Activated CD8-positive, alpha-beta memory T cell treated with anti-CD3 and anti-CD28 coated beads for 24 hours (primary cell): ENCODE results near the gene ZFPM1.
"Not testable (repeated sequence)": the region's sequence is repeated elsewhere in the genome, so short reads cannot be mapped to it uniquely, and the experiment has no call there.

Experiments used
- DNase-seq: peaks from one replicate; pipeline ENCODE4 v3.0.0-alpha.2; 2020

The ZFPM1 gene

DNA sequence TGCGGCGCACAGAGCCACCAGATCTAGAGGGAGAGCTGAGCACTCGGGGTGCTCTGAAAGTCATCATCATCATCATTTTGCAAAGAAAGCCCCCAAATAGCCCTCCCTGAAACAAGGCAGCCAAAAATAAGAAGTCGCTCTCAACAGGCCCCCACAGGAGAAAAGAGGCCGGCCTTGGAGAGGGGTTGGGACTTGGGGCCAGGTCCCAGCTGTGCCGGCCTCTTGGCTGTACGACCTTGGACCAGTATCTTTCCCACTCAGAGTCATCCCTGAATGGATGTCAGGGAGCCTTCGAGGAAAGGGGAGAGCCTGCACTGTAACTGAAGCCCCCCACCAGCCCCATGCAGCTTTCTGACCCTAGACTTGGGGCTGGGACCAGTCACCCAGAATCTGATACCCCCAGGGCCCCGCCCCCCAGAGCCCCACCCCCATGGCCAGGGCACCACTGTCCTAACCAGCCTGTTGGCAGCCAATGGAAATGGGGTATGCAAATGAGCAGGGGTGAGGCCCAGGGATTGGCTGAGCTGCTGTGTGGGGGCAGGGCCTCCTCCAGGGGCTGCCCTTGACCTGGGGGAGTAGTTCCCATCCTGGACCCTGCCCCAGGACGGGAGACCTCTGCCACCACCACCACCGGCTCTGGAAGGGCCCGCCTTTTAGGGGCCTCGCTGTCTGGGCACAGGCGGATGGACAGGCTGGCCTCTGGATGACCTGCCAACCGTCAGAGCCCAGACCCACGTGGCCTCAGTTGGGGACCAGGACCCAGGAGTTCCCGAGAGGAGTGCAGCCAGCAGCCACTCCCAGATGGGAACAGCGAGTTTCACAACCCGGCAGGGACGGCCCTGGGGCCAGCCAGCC, 15.4 kb downstream of the ZFPM1 start:
- DNase-seq: no peak

DNA sequence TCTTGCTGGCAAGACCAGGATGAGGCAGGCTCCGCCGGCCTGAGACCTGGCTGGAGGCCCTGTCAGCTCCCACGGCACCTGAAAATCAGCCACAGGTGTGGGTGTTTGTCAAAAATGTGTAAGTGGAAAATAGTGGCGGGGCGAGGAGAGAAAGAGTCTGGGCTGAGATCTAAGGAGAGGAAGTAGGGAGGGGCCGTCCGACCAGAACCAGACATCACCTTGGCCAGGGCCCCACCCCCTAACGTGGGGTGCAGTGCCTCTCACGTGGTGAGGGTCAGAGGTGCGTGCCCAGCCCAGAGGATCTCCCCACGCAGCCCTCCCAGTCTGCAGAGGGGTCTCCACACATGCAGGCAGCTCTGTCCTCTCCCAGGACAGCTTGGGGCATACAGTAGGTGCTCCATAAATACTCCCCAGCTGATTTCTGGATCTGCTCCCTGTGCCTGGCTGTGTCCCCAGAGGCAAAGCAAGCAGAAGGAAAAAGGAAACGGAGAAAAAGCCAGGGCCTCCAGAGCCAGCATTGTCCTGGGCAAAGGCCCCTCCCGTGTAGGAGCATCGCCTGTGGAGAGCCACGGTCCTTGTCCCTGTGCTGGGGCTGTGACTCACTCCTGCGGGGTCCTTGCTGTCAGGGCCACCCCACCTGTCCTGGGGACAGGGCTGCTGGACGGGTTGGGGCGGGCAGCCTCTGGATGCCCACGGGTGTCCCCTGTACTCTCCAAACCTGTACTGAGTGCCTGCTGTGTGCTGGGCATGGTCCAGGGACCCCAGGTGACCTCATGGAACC, 16.7 kb downstream of the ZFPM1 start:
- DNase-seq: peak; percentile 75

DNA sequence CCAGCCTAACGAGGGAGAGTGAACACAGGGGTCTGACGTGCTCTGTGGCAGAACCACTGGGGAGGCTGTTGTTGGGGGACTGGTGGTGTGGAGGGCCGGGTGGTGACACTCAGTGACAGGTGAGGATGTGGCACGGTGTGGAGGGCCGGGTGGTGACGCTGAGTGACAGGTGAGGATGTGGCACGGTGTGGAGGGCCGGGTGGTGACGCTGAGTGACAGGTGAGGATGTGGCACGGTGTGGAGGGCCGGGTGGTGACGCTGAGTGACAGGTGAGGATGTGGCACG, 17.3 kb downstream of the ZFPM1 start:
- not testable (repeated sequence) for DNase-seq

DNA sequence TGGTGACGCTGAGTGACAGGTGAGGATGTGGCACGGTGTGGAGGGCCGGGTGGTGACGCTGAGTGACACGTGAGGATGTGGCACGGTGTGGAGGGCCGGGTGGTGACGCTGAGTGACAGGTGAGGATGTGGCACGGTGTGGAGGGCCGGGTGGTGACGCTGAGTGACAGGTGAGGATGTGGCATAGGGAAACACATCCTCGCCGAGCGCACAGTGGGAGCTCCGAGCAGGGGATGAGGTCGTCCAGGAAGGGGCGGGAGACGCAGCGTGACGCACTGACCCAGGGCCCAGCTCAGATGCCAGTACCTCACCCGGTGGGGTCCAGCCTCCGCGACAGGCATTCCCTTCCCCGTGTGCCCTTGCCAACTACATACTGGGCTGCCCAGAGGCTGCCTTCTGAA, 17.6 kb downstream of the ZFPM1 start:
- not testable (repeated sequence) for DNase-seq

DNA sequence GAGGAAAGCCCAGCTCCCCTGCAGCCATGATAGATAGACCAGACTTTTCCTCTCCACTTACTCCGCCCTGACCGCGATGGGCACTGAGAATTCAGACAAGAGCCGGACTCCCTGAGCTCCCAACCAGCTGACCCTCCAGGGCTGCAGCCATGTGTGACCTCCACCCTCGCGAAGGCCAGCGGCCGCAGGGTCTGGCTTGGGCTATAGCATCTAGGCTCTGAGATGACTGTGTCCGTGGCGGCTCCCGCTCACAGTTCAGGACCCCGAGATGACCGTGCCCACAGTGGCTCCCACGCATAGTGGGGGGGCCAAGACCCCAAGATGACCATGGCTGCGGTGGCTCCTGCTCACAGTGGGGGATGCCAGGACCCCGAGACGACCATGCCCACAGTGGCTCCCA, 18.0 kb downstream of the ZFPM1 start:
- no peak for DNase-seq

DNA sequence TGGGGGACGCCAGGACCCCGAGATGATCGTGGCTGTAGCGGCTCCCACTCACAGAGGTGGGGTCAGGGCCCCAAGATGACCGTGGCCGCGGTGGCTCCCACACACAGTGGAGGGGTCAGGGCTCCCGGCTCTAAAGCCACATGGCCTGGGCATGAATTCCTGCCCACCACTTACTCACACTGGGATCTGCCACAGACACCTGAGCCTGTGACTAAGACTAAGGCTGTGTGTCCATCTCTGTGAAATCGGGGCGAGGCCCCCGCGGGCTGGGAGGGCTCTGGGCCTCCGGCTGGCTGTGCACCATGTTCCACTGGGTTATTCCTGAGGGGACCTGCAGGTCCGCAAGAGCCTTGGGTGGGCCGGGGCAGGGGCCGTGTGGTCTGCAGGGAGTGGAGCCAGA, 18.5 kb downstream of the ZFPM1 start:
- DNase-seq: no peak

DNA sequence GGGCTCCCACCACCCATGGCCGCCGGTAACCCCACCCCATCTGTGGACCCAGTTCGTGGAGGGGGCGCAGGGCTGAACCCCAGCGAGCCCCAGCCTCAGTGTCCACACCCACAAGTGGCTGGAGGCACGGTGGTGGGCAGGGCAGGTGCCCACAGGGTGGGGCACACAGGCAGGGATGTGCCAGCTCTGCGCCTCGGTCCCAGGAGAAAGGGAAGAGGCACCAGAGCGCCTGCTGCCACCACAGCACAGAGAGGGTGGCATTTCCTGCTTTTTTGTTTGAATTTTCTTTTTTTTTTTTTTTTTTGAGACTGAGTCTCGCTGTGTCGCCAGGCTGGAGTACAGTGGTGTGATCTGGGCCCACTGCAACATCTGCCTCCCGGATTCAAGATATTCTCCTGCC, 19.0 kb downstream of the ZFPM1 start:
- DNase-seq: no peak

DNA sequence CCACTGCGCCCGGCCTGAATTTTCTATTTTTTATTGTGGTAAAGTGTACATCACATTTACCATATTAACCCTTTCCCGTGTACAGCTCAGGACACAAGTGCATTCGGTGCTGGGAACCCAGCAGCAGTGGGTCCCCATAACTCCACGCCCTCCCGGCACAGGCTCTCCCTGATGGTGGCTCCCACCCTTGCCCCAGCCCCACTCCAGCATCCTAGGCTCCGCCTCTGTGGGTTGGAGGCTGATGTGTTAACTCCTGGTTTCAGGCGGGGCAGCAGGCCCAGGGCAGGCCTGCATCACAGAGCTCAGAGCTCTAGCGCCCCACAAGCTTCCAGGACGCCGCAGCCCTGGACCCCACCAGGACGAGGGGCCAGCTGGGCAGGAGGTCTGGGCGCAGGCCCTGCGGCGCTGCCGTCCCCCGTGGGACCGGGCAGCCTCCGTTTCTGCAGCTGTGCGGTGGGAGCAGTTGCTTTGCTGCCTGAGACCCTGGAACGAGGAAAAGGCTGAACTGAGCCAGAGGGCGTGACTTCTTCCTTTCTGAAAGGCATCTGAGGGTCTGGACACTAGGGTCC, 19.6 kb downstream of the ZFPM1 start:
- DNase-seq: no peak

DNA sequence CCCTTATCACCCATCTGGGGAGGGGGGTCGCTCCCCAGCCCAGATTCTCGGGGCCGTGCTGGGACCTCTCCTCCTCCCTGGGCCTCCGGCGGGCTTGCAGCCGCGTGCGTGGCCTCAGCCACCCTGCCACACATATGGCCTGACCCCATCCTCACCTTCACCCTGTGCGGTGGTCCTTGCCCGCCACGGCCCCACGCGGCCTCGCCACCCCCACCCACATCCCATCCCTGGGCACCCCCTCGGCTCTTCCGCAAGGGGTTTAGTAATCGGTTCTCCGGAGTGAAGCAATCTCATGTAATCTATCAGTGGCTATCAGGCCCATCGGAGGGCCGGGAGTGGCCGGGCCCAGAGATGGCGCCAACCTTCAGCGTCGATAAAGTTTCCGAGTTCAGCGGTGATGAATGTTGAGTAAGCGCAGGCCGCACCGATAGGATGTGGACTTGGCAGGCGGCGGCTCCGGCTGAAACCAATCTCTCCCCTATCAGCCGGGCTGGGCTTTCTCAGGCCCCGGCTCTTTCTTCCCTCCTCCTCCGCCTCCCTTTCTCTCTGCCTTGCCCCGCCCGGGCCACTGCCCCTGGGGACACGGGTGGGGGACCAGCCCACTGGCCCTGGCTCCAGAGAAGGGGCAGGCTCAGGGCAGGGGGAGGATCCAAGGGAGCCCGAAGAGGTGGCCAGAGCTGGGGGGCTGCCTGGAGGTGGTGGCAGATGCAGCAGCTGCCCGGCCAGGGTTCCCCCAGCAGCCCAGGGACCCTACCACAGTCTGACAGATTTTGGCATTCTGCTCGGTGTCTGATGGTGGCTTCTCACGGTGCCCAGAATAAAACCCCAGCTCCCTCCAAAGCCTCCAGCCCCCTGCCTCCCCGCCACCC, 20.8 kb downstream of the ZFPM1 start:
- DNase-seq: no peak

DNA sequence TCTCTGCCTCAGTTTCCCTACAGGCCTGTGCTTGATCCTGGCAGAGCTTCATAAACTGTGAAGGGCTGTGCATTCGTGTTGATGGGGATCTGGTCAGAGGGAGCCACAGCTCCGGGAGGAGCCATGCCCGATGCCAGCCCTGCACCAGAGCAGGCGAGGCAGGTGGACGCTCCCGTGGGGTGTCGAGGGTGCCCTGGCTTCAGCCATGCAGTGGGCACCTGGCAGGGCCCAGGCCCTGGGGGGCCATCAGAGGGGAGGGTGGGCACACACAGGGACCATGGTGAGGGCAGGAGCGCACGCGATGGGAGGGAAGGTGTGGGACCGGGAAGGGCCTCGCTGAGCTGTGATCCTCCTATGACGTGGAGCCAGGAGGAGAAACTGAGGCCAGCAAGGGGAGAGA, 22.0 kb downstream of the ZFPM1 start:
- DNase-seq: no peak

DNA sequence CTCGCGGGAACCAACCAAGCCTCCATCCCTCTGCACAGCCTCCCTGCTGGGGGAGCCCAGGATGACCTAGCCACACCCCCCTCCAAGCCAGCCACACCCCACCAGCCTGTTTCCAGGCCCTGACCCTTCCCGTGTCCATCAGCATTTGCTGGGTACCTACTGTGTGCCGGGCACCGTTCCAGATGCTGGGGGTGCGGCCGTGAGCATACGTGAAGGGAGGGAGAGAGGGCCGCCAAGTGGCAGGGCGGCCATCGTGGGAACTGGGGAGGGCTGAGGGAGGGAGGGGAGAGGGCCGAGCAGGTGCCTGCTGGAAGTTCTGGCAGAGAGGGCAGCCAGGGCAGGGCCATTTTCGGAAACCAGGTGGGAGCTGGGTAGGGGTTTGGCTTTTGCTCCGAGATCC, 23.1 kb downstream of the ZFPM1 start:
- no peak for DNase-seq

DNA sequence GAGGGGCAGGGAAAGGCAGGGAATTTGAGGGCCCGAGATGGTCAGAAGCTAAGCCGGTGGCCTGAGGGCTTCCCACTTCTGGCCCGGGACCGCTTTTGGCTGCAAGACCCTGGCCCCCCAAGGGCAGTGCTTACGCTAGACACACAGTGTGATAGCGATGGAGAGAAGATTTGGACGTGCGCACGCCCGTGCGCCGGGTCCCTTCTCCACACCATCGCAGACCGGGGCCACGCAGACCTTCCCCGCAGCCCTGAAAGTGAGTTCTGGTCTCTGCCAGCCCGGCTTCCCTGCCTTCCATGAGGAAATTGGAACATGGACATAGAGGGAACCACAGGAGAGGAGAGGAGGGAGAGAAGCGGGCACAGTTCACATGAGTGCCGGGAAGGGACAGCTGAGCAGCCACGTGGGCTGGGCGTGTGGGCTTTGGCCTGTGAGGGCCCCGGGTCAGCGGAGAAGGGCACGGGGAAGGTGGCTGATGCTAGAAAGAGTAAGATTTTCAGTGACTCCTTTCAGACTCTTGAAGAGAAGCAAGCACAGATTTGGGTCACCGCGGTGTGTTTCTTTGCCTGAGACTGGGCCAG, 23.8 kb downstream of the ZFPM1 start:
- DNase-seq: no peak

DNA sequence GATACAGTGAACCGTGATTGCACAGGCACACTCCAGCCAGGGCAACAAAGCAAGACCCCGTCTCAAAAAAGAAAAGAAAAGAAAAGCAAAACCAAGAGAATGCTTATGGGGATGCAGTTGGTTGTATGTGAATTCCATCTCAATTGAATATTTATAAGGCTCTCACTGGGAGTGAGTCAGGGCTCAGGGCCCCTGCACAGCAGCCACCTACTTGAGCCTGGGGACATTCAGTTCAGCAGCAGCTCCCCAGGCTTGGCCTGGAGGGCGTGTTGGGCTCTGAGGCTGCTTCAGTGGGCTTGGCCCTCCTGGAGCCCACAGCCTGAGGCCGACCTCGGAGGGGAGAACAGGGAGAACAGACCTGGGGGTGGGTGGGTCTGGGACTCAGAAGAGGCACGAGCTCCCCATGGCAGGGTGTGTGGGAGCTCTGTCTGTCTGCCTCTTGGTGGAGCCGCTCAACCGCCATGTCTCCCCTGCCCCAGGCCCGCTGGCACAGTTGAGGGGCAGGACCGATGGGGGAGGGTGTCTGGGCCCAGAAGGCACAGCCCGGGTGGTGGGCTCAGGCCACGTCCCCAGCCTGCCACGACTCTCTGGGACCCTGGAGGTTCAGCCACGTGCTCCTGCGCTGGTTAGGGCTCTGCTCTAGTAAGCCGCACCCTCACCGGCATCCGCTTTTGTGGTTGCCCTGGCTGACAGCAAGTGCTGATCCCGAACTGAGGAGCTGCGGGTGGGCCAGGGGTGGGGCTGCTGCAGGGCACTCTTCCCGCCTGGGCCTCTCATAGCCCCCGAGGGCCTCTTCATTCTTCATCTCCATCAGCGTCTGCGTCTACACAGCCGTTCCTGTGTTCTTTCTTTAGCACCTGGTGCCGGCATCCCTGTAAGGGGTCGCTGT, 24.8 kb downstream of the ZFPM1 start:
- DNase-seq: peak; percentile 73

DNA sequence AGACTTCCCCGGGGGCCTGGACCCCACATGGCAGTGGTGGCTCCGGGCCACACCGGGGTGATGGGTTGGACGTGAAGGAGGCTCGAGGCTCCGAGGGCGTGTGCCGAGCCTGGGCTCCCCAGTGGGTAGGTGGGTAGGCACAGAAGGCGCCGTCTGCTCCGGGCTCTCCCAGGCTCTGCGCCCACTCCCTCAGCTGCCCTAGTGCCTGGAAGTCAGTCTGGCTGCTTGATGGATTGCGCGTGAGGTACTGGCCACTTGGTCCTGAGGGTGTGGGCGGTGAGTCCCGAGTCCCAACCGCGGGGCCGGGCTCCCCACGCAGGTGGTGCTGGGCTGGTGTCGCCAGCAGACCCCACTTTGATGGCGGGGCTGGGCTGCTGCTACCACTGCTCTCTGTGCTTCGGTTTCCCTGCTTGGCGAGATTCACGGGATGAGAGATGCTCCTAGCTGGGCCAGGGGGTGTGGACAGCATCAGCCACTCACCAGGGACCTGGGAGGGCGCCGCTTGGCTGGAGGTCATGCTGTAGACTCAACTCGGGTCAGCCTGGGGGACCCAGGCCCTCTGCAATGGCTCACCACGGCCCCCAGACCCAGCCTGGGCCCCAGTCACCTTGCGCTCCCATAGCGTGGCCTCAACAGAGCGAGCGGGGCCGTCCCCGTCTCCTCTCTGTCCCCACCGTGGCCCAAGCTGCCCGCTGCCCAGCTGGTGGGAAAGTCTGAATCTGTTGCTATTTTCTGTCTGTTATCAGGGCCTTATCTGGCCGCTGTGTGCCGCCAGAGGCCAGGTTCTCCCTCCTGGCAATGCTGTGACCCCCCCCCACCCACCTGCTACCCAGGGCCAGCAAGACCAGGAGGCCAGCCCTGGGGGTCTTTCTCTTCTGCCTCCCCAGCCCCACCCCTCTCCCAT, 26.1 kb downstream of the ZFPM1 start:
- DNase-seq: no peak

DNA sequence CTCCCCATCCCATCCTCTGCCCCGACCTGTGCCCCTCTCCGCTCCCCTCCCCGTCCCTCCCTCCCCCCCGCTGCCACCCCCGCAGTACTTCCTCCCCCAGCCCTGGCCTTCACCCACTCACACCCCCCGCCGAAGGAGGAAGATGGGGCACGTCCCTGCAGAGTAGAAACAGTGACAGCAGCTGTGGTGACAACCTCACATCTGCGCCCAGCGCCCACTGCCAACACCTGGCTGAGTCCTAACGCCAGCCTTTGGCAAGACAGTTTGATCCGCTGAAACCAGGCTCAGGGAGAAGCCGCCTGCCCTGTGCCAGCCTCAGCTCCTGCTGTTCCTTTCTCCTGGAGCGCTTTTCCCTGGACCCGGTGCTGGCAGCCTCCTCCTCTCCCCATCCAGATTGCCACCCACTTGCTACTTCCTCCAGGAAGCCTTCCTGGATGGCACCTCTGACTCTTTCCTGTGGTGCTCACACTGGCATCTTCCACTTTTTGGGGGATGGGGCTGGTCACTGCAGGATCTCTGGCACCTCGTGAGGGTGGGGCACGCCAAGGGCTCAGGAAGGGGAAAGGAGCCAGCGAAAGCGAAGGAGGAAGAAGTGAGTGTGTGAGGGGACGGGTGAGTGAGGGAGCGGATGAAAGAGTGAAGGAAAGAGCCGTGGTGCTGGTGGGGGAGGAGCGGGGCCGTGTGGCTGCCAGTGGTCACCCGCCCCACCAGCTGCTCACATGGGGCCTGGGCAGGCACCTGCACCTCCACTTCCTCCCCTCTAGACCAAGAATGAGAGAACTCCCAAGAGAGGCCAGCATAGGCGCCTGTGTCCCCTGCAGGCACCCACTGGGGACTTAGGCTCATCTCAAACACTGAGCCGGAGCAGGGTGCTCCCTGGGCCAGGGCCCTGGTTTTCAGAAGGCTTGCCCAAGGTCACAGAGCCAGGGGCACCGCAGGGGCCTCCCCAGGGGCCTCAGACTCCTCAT, 27.0 kb downstream of the ZFPM1 start:
- no peak for DNase-seq

DNA sequence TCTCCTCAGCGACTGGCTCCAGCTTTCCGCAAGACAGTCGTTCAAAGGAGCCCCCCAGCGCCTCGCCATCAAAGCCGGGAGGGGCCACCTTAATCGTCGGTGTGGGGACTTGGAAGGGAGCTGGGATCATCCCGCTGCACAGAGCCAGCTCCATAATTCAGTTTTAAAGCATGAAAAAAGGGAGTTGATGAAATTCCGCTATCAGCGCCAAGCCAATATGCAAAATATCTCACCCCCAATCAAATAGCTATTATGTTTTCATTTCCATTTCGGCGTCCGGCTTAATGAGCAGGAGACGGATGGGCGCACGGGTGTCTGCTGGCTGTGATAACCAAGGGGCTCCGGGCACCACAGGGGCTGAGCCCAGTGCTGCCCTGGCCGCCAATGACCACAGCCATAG, 27.7 kb downstream of the ZFPM1 start:
- no peak for DNase-seq

DNA sequence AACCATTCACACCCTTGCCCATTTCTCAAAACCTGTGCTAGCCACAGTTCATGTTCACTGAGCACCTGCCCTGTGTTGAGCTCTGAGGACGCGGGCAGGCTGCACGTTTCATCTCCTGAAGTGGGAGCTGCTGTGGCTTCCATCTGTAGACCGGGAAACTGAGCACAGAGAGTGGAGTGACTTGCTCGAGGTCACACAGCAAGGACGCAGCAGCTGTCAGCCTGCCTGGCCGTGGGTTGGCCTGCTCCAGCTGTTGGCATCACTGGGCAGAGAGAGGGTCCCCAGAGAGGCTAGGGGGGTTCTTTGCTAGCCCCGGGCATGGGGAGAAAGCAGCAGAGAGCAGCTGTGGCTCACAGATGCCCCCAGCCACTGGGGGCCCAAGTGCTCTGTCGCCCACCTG, 28.8 kb downstream of the ZFPM1 start:
- no peak for DNase-seq

DNA sequence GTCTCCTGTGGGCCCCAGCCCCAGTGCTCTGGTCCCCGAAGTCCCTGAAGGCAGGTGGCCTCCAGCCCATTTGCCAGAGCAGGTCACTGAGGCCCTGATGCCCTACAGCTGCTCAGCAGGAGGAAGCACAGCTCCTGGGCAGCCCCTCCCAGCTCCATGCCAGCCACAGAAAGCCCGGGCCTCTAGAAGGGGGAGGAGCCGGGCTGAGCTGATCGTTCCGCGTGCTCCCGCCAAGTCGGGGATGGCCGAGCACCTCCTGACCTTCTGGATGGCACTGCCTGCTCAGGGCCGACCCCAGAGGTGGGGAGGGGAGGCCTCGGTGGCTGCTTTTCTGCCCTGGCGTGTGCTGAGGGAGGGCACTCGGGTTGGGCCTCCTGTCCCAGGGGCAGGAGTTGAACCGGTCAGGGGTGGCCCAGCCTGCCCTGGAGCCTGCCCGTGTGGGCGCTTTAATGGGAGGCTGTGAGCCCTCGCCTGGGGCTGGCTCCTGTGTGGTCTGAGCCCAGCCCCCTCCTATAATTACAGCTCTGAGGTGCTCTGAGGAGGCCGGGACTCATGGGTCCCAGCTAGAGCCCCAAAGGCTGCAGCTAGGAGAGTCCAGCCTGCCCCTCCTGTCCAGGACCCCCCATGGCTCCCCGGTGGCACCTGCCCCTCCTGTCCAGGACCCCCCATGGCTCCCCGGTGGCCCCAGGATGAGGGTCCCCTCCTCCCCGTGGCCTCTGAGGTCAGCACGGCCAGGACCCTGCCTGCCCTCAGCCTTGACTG, 29.7 kb downstream of the ZFPM1 start:
- no peak for DNase-seq

DNA sequence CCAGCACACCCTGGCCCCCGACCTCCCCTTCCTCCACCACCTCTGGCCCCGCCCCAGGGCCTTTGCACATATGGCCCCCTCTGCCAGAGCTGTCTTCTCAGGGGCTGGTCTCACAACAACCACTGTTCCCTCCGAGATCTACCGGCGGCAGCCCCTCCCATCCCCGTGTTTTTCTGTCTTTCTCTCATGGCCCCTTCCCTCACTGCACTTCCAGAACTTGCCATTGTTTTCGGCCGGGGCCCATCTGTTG, 30.2 kb downstream of the ZFPM1 start:
- DNase-seq: no peak
